ENCODE results near the gene ZFP62. TPM values are rescaled to one million over a fixed set of nuclear protein-coding genes. Genes with fewer than 3 reads are reported as not detected.

The ZFP62 gene
- total and polyA plus RNA-seq, 12 donors: 6.4 to 24.9 (median 13.6) TPM

GRCh38 chr5:180825768-180826525, 35.1 kb downstream of the ZFP62 start:
- H3K27me3 ChIP-seq: no peaks in the 10 kb centered on the region
- no peak for TF ChIP-seq CTCF (IDR thresholded peaks at IDR 0.05)
- intact Hi-C loops (cut with DNase I): loop anchor here in 1 of 10 donors (2.0 kb wide), 1 partner anchor 21 kb away; no protein-coding TSS in a partner anchor
- H3K27ac ChIP-seq: peak overlapping the region in 9 of 10 donors; percentile 13 to 70 (median 50)
- peaks cover 9 to 67% (median 58%) of the 10 kb centered on the region in 9 donors for H3K4me1 ChIP-seq
- no peak for DNase-seq
- WGBS, 2 donors: 92 to 96% methylated on average over 3 of the region's 3 CpGs
- no peak overlapping the region for H3K4me3 ChIP-seq
- H3K36me3 ChIP-seq: peaks cover 0 to 9% (median 0%) of the 10 kb centered on the region in 9 donors
- peaks cover 0 to 18% (median 0%) of the 10 kb centered on the region in 11 donors for H3K9me3 ChIP-seq
- peak in 3 of 8 donors; percentile 20 to 46 (median 33) for ATAC-seq

- H3K36me3 ChIP-seq: peaks cover 0 to 8% (median 0%) of the 10 kb centered on the region in 9 donors
- H3K4me3 ChIP-seq: no peak overlapping the region
- peak overlapping the region in 9 of 10 donors; percentile 23 to 70 (median 50) for H3K27ac ChIP-seq
- TF ChIP-seq CTCF (IDR thresholded peaks at IDR 0.05): no peak
- intact Hi-C loops (cut with DNase I): loop anchor here in 1 of 10 donors (2.0 kb wide), 1 partner anchor 20 kb away; no protein-coding TSS in a partner anchor
- H3K4me1 ChIP-seq: peaks cover 9 to 69% (median 61%) of the 10 kb centered on the region in 9 donors
- DNase-seq (no peak), ATAC-seq (no peak)
- 44 to 45% methylated on average over 10 of the region's 10 CpGs for WGBS, 2 donors
- H3K9me3 ChIP-seq: peaks cover 0 to 18% (median 0%) of the 10 kb centered on the region in 11 donors
- H3K27me3 ChIP-seq: no peaks in the 10 kb centered on the region
These were observed 36.2 kb downstream of the ZFP62 start for GRCh38 chr5:180824630-180825476.

- intact Hi-C loops (cut with DNase I): loop anchor here in 1 of 10 donors (2.0 kb wide), 1 partner anchor 19 kb away; no protein-coding TSS in a partner anchor
- WGBS, 2 donors: 59 to 72% methylated on average over 6 of the region's 6 CpGs
- H3K4me1 ChIP-seq: peaks cover 9 to 67% (median 59%) of the 10 kb centered on the region in 9 donors
These were observed 37.0 kb downstream of the ZFP62 start for GRCh38 chr5:180823940-180824629.

More at GRCh38 chr5:180823940-180824629, 37.0 kb downstream of the ZFP62 start:
- Histone ChIP-seq H3K27me3 (no peaks in the 10 kb centered on the region), H3K36me3 (peaks cover 0 to 1% (median 0%) of the 10 kb centered on the region in 9 donors), H3K27ac (peak overlapping the region in 8 of 10 donors; percentile 0 to 70 (median 50)), H3K9me3 (peaks cover 0 to 11% (median 0%) of the 10 kb centered on the region in 11 donors), H3K4me3 (no peak overlapping the region)
- ATAC-seq: no peak
- TF ChIP-seq CTCF (IDR thresholded peaks at IDR 0.05): no peak
- no peak for DNase-seq
